ENCODE data around the gene SLC66A2. TPM values are rescaled to one million over a fixed set of nuclear protein-coding genes. Genes with fewer than 3 reads are reported as not detected.

The SLC66A2 gene
- total and polyA plus RNA-seq, 2 experiments from 2014 or later, result 33.1 to 67.0 TPM

DNA sequence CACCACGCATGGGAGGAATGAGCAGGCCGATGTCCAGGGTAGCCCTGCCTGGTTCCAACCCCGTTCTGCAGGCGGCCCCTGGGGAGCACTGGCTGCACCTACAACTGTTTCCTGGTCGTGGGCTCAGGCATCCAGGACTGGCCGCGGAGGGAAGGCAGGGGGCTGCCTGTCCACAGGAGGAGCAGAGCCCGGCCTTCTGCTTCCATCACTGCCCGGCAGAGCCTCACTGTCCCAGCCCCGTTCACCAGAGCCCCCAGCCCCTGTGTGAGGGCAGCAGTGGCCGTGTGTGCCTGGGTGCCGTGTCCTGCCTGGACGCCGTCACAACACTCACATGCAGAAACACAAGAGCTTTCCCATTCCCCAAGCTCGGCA lies 97.5 kb downstream of the SLC66A2 start:
- H4K20me1 ChIP-seq (ENCODE audit: insufficient read depth), result no peaks in the 10 kb centered on the region
- no peaks in the 10 kb centered on the region for H3K79me2 ChIP-seq (ENCODE audit: insufficient read depth)
- no peaks in the 10 kb centered on the region for H3K4me1 ChIP-seq (ENCODE audit: insufficient read depth)
- in situ Hi-C loops (cut with MboI), result no loop called here
- no peak overlapping the region for H3K9ac ChIP-seq
- H3K36me3 ChIP-seq (ENCODE audit: low read depth), result no peaks in the 10 kb centered on the region
- H3K27me3 ChIP-seq (replicated peaks; ENCODE audit: insufficient read depth), result peaks cover 24% of the 10 kb centered on the region
- H3K4me2 ChIP-seq (ENCODE audit: unreplicated experiment), result no peak overlapping the region
- WGBS, 2 experiments (ENCODE audit: low coverage in 1 of 2, low lambda C conversion rate in 2 of 2, missing lambda C conversion rate in 2 of 2), result 63 to 64% methylated on average over 15 of the region's 15 CpGs
- no peak overlapping the region for H2AFZ ChIP-seq
- H3F3A ChIP-seq (ENCODE audit: insufficient read depth), result no peaks in the 10 kb centered on the region
- H3K9me2 ChIP-seq (ENCODE audit: insufficient read depth), result no peaks in the 10 kb centered on the region
- no peak overlapping the region for H3K27ac ChIP-seq
- no peaks in the 10 kb centered on the region for H3K9me3 ChIP-seq (ENCODE audit: low read depth)
- DNase-seq, result no peak
- H3K4me3 ChIP-seq, result no peak overlapping the region
- TF ChIP-seq EZH2 (IDR thresholded peaks at IDR 0.05; ENCODE audit: insufficient read depth, poor library complexity, severe bottlenecking) (no peak), EZH2phosphoT487 (IDR thresholded peaks at IDR 0.05; ENCODE audit: insufficient read depth, low read depth) (no peak)

DNA sequence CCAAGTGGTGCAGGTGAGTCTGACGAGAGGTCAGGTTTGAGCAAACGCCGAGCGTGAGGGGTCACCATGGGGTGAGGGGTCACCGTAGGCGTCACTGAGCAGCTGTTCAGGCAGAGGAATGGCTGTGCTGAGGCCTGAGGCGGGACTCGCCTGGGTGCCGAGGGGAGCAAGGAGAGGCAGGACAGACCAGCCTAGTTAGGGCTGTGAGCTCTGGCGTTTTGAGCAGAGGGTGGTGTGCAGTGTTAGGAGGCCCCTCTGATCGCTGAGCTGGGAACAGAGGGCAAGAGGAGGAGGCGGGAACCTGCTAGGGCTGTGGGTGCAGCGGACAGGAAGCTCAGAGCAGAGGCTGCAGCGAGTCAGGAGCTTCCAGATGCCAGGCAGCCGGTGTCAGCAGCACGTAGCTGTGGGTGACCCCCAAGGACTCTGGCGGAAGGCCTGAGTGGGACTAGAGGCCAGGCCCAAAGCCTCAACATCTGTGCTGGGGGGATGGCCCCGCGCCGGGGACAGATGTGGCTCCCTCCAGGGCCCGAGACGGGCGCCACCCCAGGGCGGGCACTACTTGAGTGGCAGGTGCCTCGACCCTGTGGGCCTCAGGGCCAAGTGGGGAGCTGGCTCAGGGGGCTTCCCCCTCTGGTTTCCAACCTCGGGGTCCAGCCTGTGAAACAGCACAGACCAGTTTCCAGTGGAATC lies 98.0 kb downstream of the SLC66A2 start:
- DNase-seq, result no peak
- Histone ChIP-seq H3K27me3 (replicated peaks; ENCODE audit: insufficient read depth) (peaks cover 24% of the 10 kb centered on the region), H2AFZ (no peak overlapping the region), H3K27ac (no peak overlapping the region), H3K4me3 (no peak overlapping the region), H3F3A (ENCODE audit: insufficient read depth) (no peaks in the 10 kb centered on the region), H3K4me1 (ENCODE audit: insufficient read depth) (no peaks in the 10 kb centered on the region), H4K20me1 (ENCODE audit: insufficient read depth) (no peaks in the 10 kb centered on the region), H3K9ac (no peak overlapping the region), H3K9me3 (ENCODE audit: low read depth) (no peaks in the 10 kb centered on the region), H3K36me3 (ENCODE audit: low read depth) (no peaks in the 10 kb centered on the region), H3K4me2 (ENCODE audit: unreplicated experiment) (no peak overlapping the region), H3K79me2 (ENCODE audit: insufficient read depth) (no peaks in the 10 kb centered on the region), H3K9me2 (ENCODE audit: insufficient read depth) (no peaks in the 10 kb centered on the region)
- in situ Hi-C loops (cut with MboI), result no loop called here
- TF ChIP-seq EZH2phosphoT487 (IDR thresholded peaks at IDR 0.05; ENCODE audit: insufficient read depth, low read depth) (no peak), EZH2 (IDR thresholded peaks at IDR 0.05; ENCODE audit: insufficient read depth, poor library complexity, severe bottlenecking) (no peak)
- WGBS, 2 experiments (ENCODE audit: low coverage in 1 of 2, low lambda C conversion rate in 2 of 2, missing lambda C conversion rate in 2 of 2), result 48 to 51% methylated on average over 23 to 25 of the region's 26 CpGs

DNA sequence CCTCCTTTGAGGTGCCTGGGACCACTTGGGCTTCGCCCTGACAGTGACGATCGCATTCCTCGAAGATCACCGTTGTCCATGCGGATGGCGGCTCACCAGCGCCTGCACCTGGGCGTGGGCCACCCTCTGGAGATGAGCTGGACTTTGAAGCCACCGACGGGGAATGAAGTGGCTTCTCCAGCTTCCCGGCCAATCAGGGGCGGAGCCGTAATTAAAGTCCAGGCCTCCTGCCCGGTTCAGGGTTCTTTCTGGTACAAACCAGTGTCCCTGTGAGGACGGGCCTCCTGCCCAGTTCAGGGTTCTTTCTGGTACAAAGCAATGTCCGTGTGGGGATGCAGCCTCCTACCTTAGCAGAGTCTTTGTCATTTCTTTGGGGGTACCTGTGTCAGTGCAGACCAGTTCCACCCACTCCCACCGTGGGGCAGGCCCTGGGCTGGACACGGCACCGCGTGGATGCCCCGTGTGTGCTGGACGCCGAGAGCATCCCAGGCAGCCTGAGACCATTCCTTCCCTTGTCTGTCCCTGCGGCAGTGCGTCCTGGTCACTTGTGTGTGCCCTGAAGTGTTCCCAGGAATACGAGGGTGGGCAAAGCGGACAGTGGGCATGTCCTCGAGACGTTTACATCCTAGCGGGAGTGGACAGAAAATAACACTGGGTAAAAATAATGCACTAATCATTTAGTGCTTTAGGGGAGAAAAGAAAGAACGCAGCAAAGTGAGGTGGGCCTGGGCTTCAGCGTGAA lies 98.7 kb downstream of the SLC66A2 start:
- Histone ChIP-seq H3K9me2 (ENCODE audit: insufficient read depth) (no peaks in the 10 kb centered on the region), H3K79me2 (ENCODE audit: insufficient read depth) (no peaks in the 10 kb centered on the region), H3K4me2 (ENCODE audit: unreplicated experiment) (no peak overlapping the region), H3K27me3 (replicated peaks; ENCODE audit: insufficient read depth) (peaks cover 23% of the 10 kb centered on the region), H3F3A (ENCODE audit: insufficient read depth) (no peaks in the 10 kb centered on the region), H3K9ac (no peak overlapping the region), H3K4me1 (ENCODE audit: insufficient read depth) (no peaks in the 10 kb centered on the region), H3K27ac (no peak overlapping the region), H2AFZ (no peak overlapping the region), H3K36me3 (ENCODE audit: low read depth) (no peaks in the 10 kb centered on the region), H3K9me3 (ENCODE audit: low read depth) (no peaks in the 10 kb centered on the region), H4K20me1 (ENCODE audit: insufficient read depth) (no peaks in the 10 kb centered on the region), H3K4me3 (no peak overlapping the region)
- no peak for TF ChIP-seq EZH2 (IDR thresholded peaks at IDR 0.05; ENCODE audit: insufficient read depth, poor library complexity, severe bottlenecking)
- TF ChIP-seq EZH2phosphoT487 (IDR thresholded peaks at IDR 0.05; ENCODE audit: insufficient read depth, low read depth), result no peak
- in situ Hi-C loops (cut with MboI), result no loop called here
- DNase-seq, result no peak
- 70 to 72% methylated on average over 32 to 33 of the region's 33 CpGs for WGBS, 2 experiments (ENCODE audit: low coverage in 1 of 2, low lambda C conversion rate in 2 of 2, missing lambda C conversion rate in 2 of 2)

Other genes starting within 250 kb of the SLC66A2 start
- gene KCNG2, start 153.7 kb downstream of the SLC66A2 start, total RNA-seq (2014; rRNA removed; shearing (Covaris generic)), result not detected in 2 replicates
- not detected in 2 replicates for gene KCNG2, start 153.7 kb downstream of the SLC66A2 start, polyA plus RNA-seq (2016; fragmentation: Nextera tagmentation; extraction: Ambion mirVana)
- 6.8 and 17.8 TPM in 2 replicates for gene HSBP1L1, start 13.0 kb upstream of the SLC66A2 start, total RNA-seq (2014; rRNA removed; shearing (Covaris generic))
- gene HSBP1L1, start 13.0 kb upstream of the SLC66A2 start, polyA plus RNA-seq (2016; fragmentation: Nextera tagmentation; extraction: Ambion mirVana), result 27.0 and 28.7 TPM in 2 replicates
- gene TXNL4A, start 36.9 kb upstream of the SLC66A2 start, total RNA-seq (2014; rRNA removed; shearing (Covaris generic)), result 17.4 and 28.5 TPM in 2 replicates
- gene TXNL4A, start 36.9 kb upstream of the SLC66A2 start, polyA plus RNA-seq (2016; fragmentation: Nextera tagmentation; extraction: Ambion mirVana), result 192 and 195 TPM in 2 replicates
- 23.4 and 28.2 TPM in 2 replicates for gene RBFA, start 82.8 kb upstream of the SLC66A2 start, total RNA-seq (2014; rRNA removed; shearing (Covaris generic))
- 27.9 and 29.2 TPM in 2 replicates for gene RBFA, start 82.8 kb upstream of the SLC66A2 start, polyA plus RNA-seq (2016; fragmentation: Nextera tagmentation; extraction: Ambion mirVana)
- gene ADNP2, start 157.6 kb upstream of the SLC66A2 start, total RNA-seq (2014; rRNA removed; shearing (Covaris generic)), result 11.3 and 14.3 TPM in 2 replicates
- gene ADNP2, start 157.6 kb upstream of the SLC66A2 start, polyA plus RNA-seq (2016; fragmentation: Nextera tagmentation; extraction: Ambion mirVana), result 3.5 and 3.7 TPM in 2 replicates

Data from GM23248 (cell line).